Measurements from ENCODE around the gene NECAB2. TPM values are rescaled to one million over a fixed set of nuclear protein-coding genes. Genes with fewer than 3 reads are reported as not detected.
"Not testable (repeated sequence)": the region's sequence is repeated elsewhere in the genome, so short reads cannot be mapped to it uniquely, and the experiment has no call there.

Gene NECAB2
- total and polyA plus RNA-seq, 7 donors, result 0.04 to 0.13 (median 0.09) TPM; not detected in 4

DNA sequence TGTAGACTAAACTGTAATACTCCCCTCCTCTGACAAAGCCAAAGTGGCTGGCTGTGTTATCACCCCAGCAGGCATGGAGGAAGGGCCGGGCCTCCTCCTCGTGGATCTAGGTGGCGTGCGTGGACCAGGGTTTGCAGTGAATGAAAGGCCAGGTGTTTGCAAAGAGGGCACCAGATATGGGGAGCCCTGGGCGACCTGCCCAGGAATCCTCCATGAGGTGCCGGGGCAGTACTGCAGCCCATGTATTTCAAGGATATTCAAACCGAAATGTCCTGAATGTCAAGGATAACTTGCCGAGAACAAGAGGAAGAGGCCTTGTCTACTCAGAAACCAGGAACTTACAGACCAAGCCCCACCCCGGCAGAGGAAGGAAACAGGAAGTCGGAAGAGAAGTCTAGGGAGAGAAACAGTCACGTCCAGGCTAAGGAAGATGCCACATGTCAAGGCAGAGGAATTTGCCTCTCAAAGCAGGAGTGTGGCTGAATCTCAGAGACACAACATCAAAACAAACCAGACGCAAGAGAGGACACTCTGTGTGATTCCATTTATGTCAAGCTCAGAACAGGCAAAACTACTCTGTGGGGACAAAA is 28.7 kb upstream of the NECAB2 start:
- WGBS, 3 donors, result 61 to 64% (median 63%) methylated on average over 12 of the region's 12 CpGs

DNA sequence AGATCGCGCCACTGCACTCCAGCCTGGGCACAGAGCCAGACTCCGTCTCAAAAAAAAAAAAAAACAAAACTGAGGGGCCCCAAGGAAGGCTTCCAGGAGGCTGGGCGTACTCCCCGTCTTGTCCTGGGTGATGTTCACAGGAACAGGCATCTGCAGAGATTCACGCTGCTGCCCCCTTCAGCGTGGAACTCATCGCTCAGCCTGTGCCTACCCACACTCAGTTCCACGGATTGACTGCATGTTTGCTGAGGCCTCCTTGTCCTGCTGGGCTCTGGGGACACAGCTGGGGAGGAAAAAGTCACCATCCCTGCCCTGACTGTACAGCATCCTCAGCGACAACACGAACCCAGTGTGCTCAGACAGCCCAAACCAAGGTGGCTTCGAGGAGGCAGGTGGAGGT is 27.9 kb upstream of the NECAB2 start:
- intact Hi-C loops (cut with DNase I), result no loop called here
- H3K36me3 ChIP-seq (ENCODE audit: insufficient read depth in 1 of 2, low read depth in 1 of 2), result no peaks in the 10 kb centered on the region
- H3K4me3 ChIP-seq, result no peak overlapping the region
- TF ChIP-seq, protein P1, sequence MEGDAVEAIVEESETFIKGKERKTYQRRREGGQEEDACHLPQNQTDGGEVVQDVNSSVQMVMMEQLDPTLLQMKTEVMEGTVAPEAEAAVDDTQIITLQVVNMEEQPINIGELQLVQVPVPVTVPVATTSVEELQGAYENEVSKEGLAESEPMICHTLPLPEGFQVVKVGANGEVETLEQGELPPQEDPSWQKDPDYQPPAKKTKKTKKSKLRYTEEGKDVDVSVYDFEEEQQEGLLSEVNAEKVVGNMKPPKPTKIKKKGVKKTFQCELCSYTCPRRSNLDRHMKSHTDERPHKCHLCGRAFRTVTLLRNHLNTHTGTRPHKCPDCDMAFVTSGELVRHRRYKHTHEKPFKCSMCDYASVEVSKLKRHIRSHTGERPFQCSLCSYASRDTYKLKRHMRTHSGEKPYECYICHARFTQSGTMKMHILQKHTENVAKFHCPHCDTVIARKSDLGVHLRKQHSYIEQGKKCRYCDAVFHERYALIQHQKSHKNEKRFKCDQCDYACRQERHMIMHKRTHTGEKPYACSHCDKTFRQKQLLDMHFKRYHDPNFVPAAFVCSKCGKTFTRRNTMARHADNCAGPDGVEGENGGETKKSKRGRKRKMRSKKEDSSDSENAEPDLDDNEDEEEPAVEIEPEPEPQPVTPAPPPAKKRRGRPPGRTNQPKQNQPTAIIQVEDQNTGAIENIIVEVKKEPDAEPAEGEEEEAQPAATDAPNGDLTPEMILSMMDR (IDR thresholded peaks at IDR 0.05), result no peak
- WGBS, 3 donors, result 64 to 81% (median 69%) methylated on average over 9 to 12 of the region's 12 CpGs
- H3K27me3 ChIP-seq (ENCODE audit: insufficient read depth in 3 of 3, low read length in 2 of 3), result peaks cover 0 to 9% (median 7%) of the 10 kb centered on the region in 3 donors
- DNase-seq (no peak), ATAC-seq (peak in 2 of 4 donors; percentile 13 to 14)
- no peak overlapping the region for H3K27ac ChIP-seq
- H3K4me1 ChIP-seq, result no peaks in the 10 kb centered on the region
- no peaks in the 10 kb centered on the region for H3K9me3 ChIP-seq

More for the DNA sequence above, 28.7 kb upstream of the NECAB2 start:
- H3K4me1 ChIP-seq, result no peaks in the 10 kb centered on the region
- H3K27ac ChIP-seq, result no peak overlapping the region
- H3K27me3 ChIP-seq (ENCODE audit: insufficient read depth in 3 of 3, low read length in 2 of 3), result peaks cover 0 to 9% (median 7%) of the 10 kb centered on the region in 3 donors
- intact Hi-C loops (cut with DNase I), result no loop called here
- TF ChIP-seq, protein P1 (IDR thresholded peaks at IDR 0.05), result no peak
- H3K4me3 ChIP-seq, result no peak overlapping the region
- no peaks in the 10 kb centered on the region for H3K9me3 ChIP-seq
- DNase-seq, result no peak
- no peaks in the 10 kb centered on the region for H3K36me3 ChIP-seq (ENCODE audit: insufficient read depth in 1 of 2, low read depth in 1 of 2)
- no peak for ATAC-seq

DNA sequence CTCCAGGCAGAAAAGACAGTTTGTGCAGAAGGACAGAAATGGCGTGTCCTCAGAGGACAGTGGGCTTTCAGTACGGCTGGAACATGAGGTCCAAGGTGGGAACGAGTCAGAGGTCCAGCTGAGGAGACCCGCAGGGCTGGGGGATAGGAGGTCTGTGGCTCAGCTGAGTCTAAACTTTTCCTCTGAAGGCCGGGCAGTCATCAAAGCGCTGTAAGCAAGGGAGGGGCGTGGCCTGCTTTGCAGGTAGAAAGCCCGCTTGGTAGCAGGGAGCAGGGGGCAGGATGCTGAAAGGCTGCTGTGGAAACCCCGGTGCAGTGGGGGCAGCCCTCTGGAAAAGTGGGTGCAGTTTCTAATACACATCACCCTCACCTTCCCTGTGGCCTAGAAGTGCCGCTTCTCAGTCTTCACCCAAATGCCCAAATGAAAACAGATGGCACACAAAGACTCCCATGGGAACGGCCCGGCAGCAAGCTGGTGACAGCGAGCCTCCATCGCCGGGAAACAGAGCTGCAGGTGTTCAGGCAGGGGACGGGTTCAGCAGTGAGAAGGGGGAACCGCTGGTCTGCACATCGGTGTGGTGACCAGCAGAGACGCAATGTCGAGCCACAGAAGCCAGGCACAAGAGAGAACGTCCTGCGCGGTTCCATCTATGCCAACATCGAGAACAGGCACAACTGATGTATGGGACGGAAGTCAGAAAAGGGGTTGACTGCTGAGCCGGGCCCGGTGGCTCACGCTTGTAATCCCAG is 27.2 kb upstream of the NECAB2 start:
- ATAC-seq, result peak in 1 of 4 donors; percentile 7
- Histone ChIP-seq H3K36me3 (ENCODE audit: insufficient read depth in 1 of 2, low read depth in 1 of 2) (no peaks in the 10 kb centered on the region), H3K4me3 (no peak overlapping the region), H3K9me3 (no peaks in the 10 kb centered on the region), H3K27ac (no peak overlapping the region), H3K27me3 (ENCODE audit: insufficient read depth in 3 of 3, low read length in 2 of 3) (peaks cover 0 to 7% (median 6%) of the 10 kb centered on the region in 3 donors), H3K4me1 (no peaks in the 10 kb centered on the region)
- DNase-seq, result no peak
- intact Hi-C loops (cut with DNase I), result no loop called here
- TF ChIP-seq, protein P1 (IDR thresholded peaks at IDR 0.05), result no peak
- WGBS, 3 donors, result 59 to 70% (median 66%) methylated on average over 28 of the region's 28 CpGs

DNA sequence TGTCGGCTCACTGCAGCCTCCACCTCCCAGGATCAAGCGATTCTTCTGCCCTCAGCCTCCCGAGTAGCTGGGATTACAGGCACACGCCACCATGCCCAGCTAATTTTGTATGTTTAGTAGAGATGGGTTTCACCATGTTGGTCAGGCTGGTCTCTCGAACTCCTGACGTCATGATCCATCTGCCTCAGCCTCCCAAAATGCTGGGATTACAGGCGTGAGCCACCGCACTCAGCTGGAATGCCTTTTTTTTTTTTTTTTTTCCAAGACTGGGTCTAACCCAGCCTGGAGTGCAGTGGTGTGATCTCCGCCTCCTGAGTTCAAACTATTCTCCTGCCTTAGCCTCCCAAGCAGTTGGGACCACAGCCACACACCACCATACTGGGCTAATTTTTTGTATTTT is 26.5 kb upstream of the NECAB2 start:
- DNase-seq; H3K4me3 ChIP-seq; H3K9me3 ChIP-seq; intact Hi-C loops (cut with DNase I); H3K4me1 ChIP-seq; H3K27me3 ChIP-seq (ENCODE audit: insufficient read depth in 3 of 3, low read length in 2 of 3); H3K36me3 ChIP-seq (ENCODE audit: insufficient read depth in 1 of 2, low read depth in 1 of 2); ATAC-seq; H3K27ac ChIP-seq: not testable (repeated sequence)
- 91 to 93% (median 92%) methylated on average over 9 of the region's 9 CpGs for WGBS, 3 donors

DNA sequence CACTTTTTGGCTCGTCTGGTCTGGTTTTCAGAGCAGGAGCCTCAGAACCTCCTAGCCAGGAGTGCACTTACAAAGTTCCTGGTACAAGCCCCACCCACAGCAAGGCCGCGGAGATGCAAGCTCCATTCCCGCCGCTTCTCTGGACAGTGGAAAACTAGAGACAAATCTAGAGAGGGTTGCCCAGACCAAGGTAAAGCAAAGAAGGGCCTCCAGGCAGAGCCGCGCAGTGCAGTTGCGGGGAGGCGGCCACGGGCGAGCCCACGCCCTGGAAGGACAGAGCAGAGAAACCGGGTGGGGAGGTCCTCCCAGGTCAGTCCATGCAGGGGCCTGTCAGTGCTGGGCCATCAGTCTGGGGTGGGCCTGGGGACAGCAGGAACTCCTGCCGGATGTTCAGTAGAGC is 26.0 kb upstream of the NECAB2 start:
- Histone ChIP-seq H3K9me3 (no peaks in the 10 kb centered on the region), H3K36me3 (ENCODE audit: insufficient read depth in 1 of 2, low read depth in 1 of 2) (no peaks in the 10 kb centered on the region), H3K4me3 (no peak overlapping the region), H3K4me1 (no peaks in the 10 kb centered on the region), H3K27ac (no peak overlapping the region), H3K27me3 (ENCODE audit: insufficient read depth in 3 of 3, low read length in 2 of 3) (peaks cover 0 to 7% (median 6%) of the 10 kb centered on the region in 3 donors)
- intact Hi-C loops (cut with DNase I), result no loop called here
- 88 to 96% (median 90%) methylated on average over 14 of the region's 14 CpGs for WGBS, 3 donors
- DNase-seq, result no peak
- no peak for ATAC-seq
- TF ChIP-seq, protein P1 (IDR thresholded peaks at IDR 0.05), result no peak
